HG02884 (cell line): ENCODE measurements around the gene SIX1.

Source experiments
- ATAC-seq: cut with Tn5 transposase; IDR thresholded peaks from one replicate; pipeline ENCODE4 v1.9.1; 2021; ENCODE audit warnings: mild to moderate bottlenecking, moderate library complexity; ENCODE audit not compliant: unreplicated experiment

The SIX1 gene

GRCh38 chr14:60596139-60596538, 53.1 kb downstream of the SIX1 start:
- no peak for ATAC-seq

- no peak for ATAC-seq
Measured at GRCh38 chr14:60594062-60594461, 55.2 kb downstream of the SIX1 start.
